Upper lobe of left lung (tissue), 6 donors: Measurements from ENCODE around the gene FLRT3. TPM values are rescaled to one million over a fixed set of nuclear protein-coding genes. Genes with fewer than 3 reads are reported as not detected.

ENCODE experiments used
- ATAC-seq, 2 donors: fragments of 200-7000 bp; cut with Tn5 transposase; one replicate each; pipeline ENCODE4 v1.9.1; 2022; ENCODE audit warnings: mild to moderate bottlenecking in 2 of 2, moderate library complexity in 2 of 2; ENCODE audit not compliant: low FRiP score in 2 of 2
- DNase-seq, 2 donors: peaks; one replicate each; pipeline ENCODE4 v3.0.0-alpha.2; 2019 to 2020
- H3K27ac ChIP-seq, 4 donors: fragments of 200-600 bp; sonication (generic); one replicate each; pipeline ENCODE4 v1.5.1; 2016 to 2019
- H3K27me3 ChIP-seq, 4 donors: fragments of 200-600 bp; sonication (generic); one replicate each; pipeline ENCODE4 v1.5.1; 2017 to 2019
- H3K36me3 ChIP-seq, 4 donors: fragments of 200-600 bp; sonication (generic); one replicate each; pipeline ENCODE4 v1.5.1; 2016 to 2019
- H3K4me1 ChIP-seq, 4 donors: fragments of 200-600 bp; sonication (generic); one replicate each; pipeline ENCODE4 v1.5.1; 2018 to 2019
- H3K4me3 ChIP-seq, 4 donors: fragments of 200-600 bp; sonication (generic); one replicate each; pipeline ENCODE4 v1.5.1; 2017 to 2019; ENCODE audit warnings: mild to moderate bottlenecking in 2 of 4, moderate library complexity in 1 of 4
- H3K9me3 ChIP-seq, 4 donors: fragments of 200-600 bp; sonication (generic); one replicate each; pipeline ENCODE4 v1.5.1; 2018 to 2019
- CTCF ChIP-seq, 6 experiments: fragments of 450-650 bp in 4 of 6; fragments of 200-600 bp in 2 of 6; sonication (generic) in 2 of 6; IDR thresholded peaks; one replicate each; pipeline ENCODE4 v1.5.1; 2016 to 2019; ENCODE audit warnings: antibody characterized with exemption in 6 of 6
- EP300 ChIP-seq, 4 donors: sonication (generic); formaldehyde crosslinking; IDR thresholded peaks; one replicate each; pipeline ENCODE4 v1.5.1; 2017; ENCODE audit warnings: antibody characterized with exemption in 4 of 4, control low read depth in 2 of 4
- POLR2A ChIP-seq, 4 donors: fragments of 450-650 bp; IDR thresholded peaks; one replicate each; pipeline ENCODE4 v1.5.1; 2016 to 2017; ENCODE audit warnings: antibody characterized with exemption in 4 of 4, mild to moderate bottlenecking in 2 of 4
- POLR2AphosphoS5 ChIP-seq, 2 donors: sonication (generic); formaldehyde crosslinking; IDR thresholded peaks; one replicate each; pipeline ENCODE4 v1.5.1; 2017; ENCODE audit warnings: antibody characterized with exemption in 2 of 2
- WGBS, 2 donors: methylation state at CpG; one replicate each; pipeline ENCODE4 v1.1.5; 2017 to 2018; 5-methylcytosine and 5-hydroxymethylcytosine counted together
- total RNA-seq, 6 donors: library from RNA; depleted of rRNA in 4 of 6; stranded (reverse); fragments of >200 nt in 4 of 6; gene quantifications; one replicate each; pipeline versions ENCODE4 v1.1.0 to v1.2.1, GENCODE V29; 2016 to 2021
- donor health status: DM: no; HTN: no; CAD: no; lungs with moderate emphysema.
- donor health status: DM: no; HTN: yes; CAD: no; lungs with severe emphysema.

Gene FLRT3
- total RNA-seq, 6 donors from 2014 or later = 19.2 to 127 (median 57.8) TPM

GRCh38 chr20:14310977-14311627, 26.3 kb downstream of the FLRT3 start:
- DNase-seq (no peak), ATAC-seq (no peak)
- H3K36me3 ChIP-seq = no peaks in the 10 kb centered on the region
- H3K4me1 ChIP-seq = no peaks in the 10 kb centered on the region
- no peaks in the 10 kb centered on the region for H3K27me3 ChIP-seq
- TF ChIP-seq POLR2A (IDR thresholded peaks at IDR 0.05) = no peak
- 85 to 87% methylated on average over 5 of the region's 5 CpGs for WGBS, 2 donors
- no peak overlapping the region for H3K4me3 ChIP-seq
- H3K9me3 ChIP-seq = no peaks in the 10 kb centered on the region
- no peak overlapping the region for H3K27ac ChIP-seq

- Histone ChIP-seq H3K27me3 (no peaks in the 10 kb centered on the region), H3K36me3 (no peaks in the 10 kb centered on the region), H3K9me3 (no peaks in the 10 kb centered on the region), H3K4me1 (no peaks in the 10 kb centered on the region), H3K4me3 (no peak overlapping the region), H3K27ac (no peak overlapping the region)
- TF ChIP-seq POLR2A (IDR thresholded peaks at IDR 0.05) = no peak
- TF ChIP-seq POLR2AphosphoS5 (IDR thresholded peaks at IDR 0.05) = no peak
- TF ChIP-seq EP300 (IDR thresholded peaks at IDR 0.05) = no peak
- TF ChIP-seq CTCF (IDR thresholded peaks at IDR 0.05) = no peak
- DNase-seq = no peak
- no peak for ATAC-seq
- 81 to 86% methylated on average over 2 of the region's 2 CpGs for WGBS, 2 donors
Observed at GRCh38 chr20:14307956-14308355, 29.5 kb downstream of the FLRT3 start.

GRCh38 chr20:14304472-14304871, 32.9 kb downstream of the FLRT3 start:
- Histone ChIP-seq H3K4me1 (no peaks in the 10 kb centered on the region), H3K27ac (no peak overlapping the region), H3K27me3 (no peaks in the 10 kb centered on the region), H3K36me3 (no peaks in the 10 kb centered on the region), H3K4me3 (no peak overlapping the region), H3K9me3 (no peaks in the 10 kb centered on the region)
- TF ChIP-seq POLR2AphosphoS5 (IDR thresholded peaks at IDR 0.05) (no peak), EP300 (IDR thresholded peaks at IDR 0.05) (no peak), POLR2A (IDR thresholded peaks at IDR 0.05) (no peak), CTCF (IDR thresholded peaks at IDR 0.05) (no peak)
- DNase-seq (no peak), ATAC-seq (no peak)
- WGBS, 2 donors = 33 to 35% methylated on average over 1 of the region's 1 CpG

GRCh38 chr20:14303651-14304050, 33.8 kb downstream of the FLRT3 start:
- DNase-seq (no peak), ATAC-seq (no peak)
- Histone ChIP-seq H3K36me3 (no peaks in the 10 kb centered on the region), H3K27me3 (no peaks in the 10 kb centered on the region), H3K4me1 (no peaks in the 10 kb centered on the region), H3K9me3 (no peaks in the 10 kb centered on the region), H3K4me3 (no peak overlapping the region), H3K27ac (no peak overlapping the region)
- TF ChIP-seq POLR2AphosphoS5 (IDR thresholded peaks at IDR 0.05) (no peak), EP300 (IDR thresholded peaks at IDR 0.05) (no peak), CTCF (IDR thresholded peaks at IDR 0.05) (no peak), POLR2A (IDR thresholded peaks at IDR 0.05) (no peak)

- ATAC-seq = no peak
- no peak overlapping the region for H3K4me3 ChIP-seq
- 81 to 82% methylated on average over 6 of the region's 6 CpGs for WGBS, 2 donors
Observed at GRCh38 chr20:14303106-14303505, 34.3 kb downstream of the FLRT3 start.

More at GRCh38 chr20:14303106-14303505, 34.3 kb downstream of the FLRT3 start:
- H3K36me3 ChIP-seq = no peaks in the 10 kb centered on the region
- no peak overlapping the region for H3K27ac ChIP-seq
- no peaks in the 10 kb centered on the region for H3K27me3 ChIP-seq
- TF ChIP-seq POLR2AphosphoS5 (IDR thresholded peaks at IDR 0.05) (no peak), EP300 (IDR thresholded peaks at IDR 0.05) (no peak), POLR2A (IDR thresholded peaks at IDR 0.05) (no peak), CTCF (IDR thresholded peaks at IDR 0.05) (no peak)
- no peaks in the 10 kb centered on the region for H3K4me1 ChIP-seq
- no peaks in the 10 kb centered on the region for H3K9me3 ChIP-seq
- DNase-seq = no peak
